HCT116 (cell line): ENCODE measurements around the gene KATNIP. TPM values are rescaled to one million over a fixed set of nuclear protein-coding genes. Genes with fewer than 3 reads are reported as not detected.

ENCODE experiments used
- ATAC-seq: fragments of 200-7000 bp; cut with Tn5 transposase; 2 replicates; pipeline ENCODE4 v1.9.1; 2020; ENCODE audit warnings: mild to moderate bottlenecking, moderate library complexity
- BruUV-seq: library from RNA; stranded (reverse); fragments of 400-500 nt; replicated peaks from 2 replicates; lab custom pipeline; 2021; lab: Mats Ljungman, UMichigan
- CTCF ChIA-PET: fragments of 300-600 bp; sonication (Branson Sonifier 250); formaldehyde crosslinking; loops from one replicate; lab custom pipeline; 2021; ENCODE audit warnings: antibody characterized with exemption; lab: Charles Lee
- POLR2A ChIA-PET: fragments of 300-600, 350-600 bp; sonication (Branson Sonifier 250); formaldehyde crosslinking; loops from one replicate; lab custom pipeline; 2021; ENCODE audit warnings: antibody characterized with exemption; lab: Charles Lee
- RAD21 ChIA-PET, 2 experiments: fragments of 300-600 bp; sonication (Branson Sonifier 250); formaldehyde crosslinking; loops; one replicate each; lab custom pipeline; 2023; ENCODE audit warnings: low total read pairs in 2 of 2; ENCODE audit not compliant: uncharacterized antibody in 2 of 2, unreplicated experiment in 2 of 2, low non-redundant PET in 1 of 2; lab: Charles Lee
- DNase-seq: peaks from one replicate; pipeline ENCODE4 v3.0.0-alpha.2; 2010; ENCODE audit warnings: low read depth, low spot score
- H2AFZ ChIP-seq: fragments of 200-600 bp; shearing (Covaris generic), sonication (generic); 2 replicates; pipeline ENCODE4 v1.6.1; 2017; ENCODE audit warnings: low read depth, mixed run types, mixed read lengths, antibody characterized with exemption, low read length; ENCODE audit not compliant: poor library complexity, severe bottlenecking
- H3K27ac ChIP-seq: 2 replicates; pipeline ENCODE4 v1.5.1; 2012; ENCODE audit warnings: low read depth, low read length
- H3K27me3 ChIP-seq: fragments of 200-600 bp; sonication (generic); 2 replicates; pipeline ENCODE4 v1.6.1; 2016; ENCODE audit warnings: mixed run types, low read length, mixed read lengths; ENCODE audit not compliant: insufficient read depth
- H3K36me3 ChIP-seq, 2 experiments: fragments of 200-500 bp in 1 of 2; fragments of 200-600 bp in 1 of 2; sonication (Bioruptor generic) in 1 of 2; sonication (generic) in 1 of 2; 2 replicates each; pipeline versions ENCODE4 v1.5.1 to v1.6.1; 2014 to 2016; ENCODE audit warnings: low read length in 2 of 2, inconsistent platforms in 1 of 2, mixed read lengths in 1 of 2, mixed run types in 1 of 2; ENCODE audit not compliant: insufficient read depth in 2 of 2, control insufficient read depth in 1 of 2
- H3K4me1 ChIP-seq, 2 experiments: fragments of 200-600 bp in 1 of 2; sonication (generic) in 1 of 2; 2 replicates each; pipeline versions ENCODE4 v1.5.1 to v1.6.1; 2012 to 2017; ENCODE audit warnings: low read length in 2 of 2, inconsistent platforms in 1 of 2, mild to moderate bottlenecking in 1 of 2, mixed read lengths in 1 of 2, mixed run types in 1 of 2, moderate library complexity in 1 of 2; ENCODE audit not compliant: insufficient read depth in 2 of 2, control insufficient read depth in 1 of 2
- H3K4me2 ChIP-seq: fragments of 200-600 bp; sonication (generic); 2 replicates; pipeline ENCODE4 v1.6.1; 2017; ENCODE audit warnings: mixed run types, low read length, mixed read lengths
- H3K4me3 ChIP-seq, 2 experiments: fragments of 200-600 bp in 1 of 2; sonication (generic) in 1 of 2; replicated peaks in 1 of 2; 2 replicates each; pipeline ENCODE4 v1.5.1; 2011 to 2016; ENCODE audit warnings: low read length in 2 of 2, control low read depth in 1 of 2, low read depth in 1 of 2, mild to moderate bottlenecking in 1 of 2, mixed read lengths in 1 of 2, mixed run types in 1 of 2
- H3K79me2 ChIP-seq: fragments of 200-600 bp; sonication (generic); 2 replicates; pipeline ENCODE4 v1.6.1; 2017; ENCODE audit warnings: mild to moderate bottlenecking, mixed run types, low read length, moderate library complexity, mixed read lengths; ENCODE audit not compliant: insufficient read depth
- H3K9ac ChIP-seq: fragments of 200-600 bp; sonication (generic); 2 replicates; pipeline ENCODE4 v1.6.1; 2016; ENCODE audit warnings: low read length, mixed read lengths
- H3K9me2 ChIP-seq: fragments of 200-600 bp; sonication (generic), shearing (Covaris generic); 2 replicates; pipeline ENCODE4 v1.6.1; 2017; ENCODE audit warnings: mixed run types, mild to moderate bottlenecking, moderate library complexity; ENCODE audit not compliant: insufficient read depth
- H3K9me3 ChIP-seq, 2 experiments: fragments of 200-500 bp in 1 of 2; fragments of 200-600 bp in 1 of 2; sonication (Bioruptor generic) in 1 of 2; sonication (generic) in 1 of 2; 2 replicates each; pipeline ENCODE4 v1.6.1; 2014 to 2017; ENCODE audit warnings: low read length in 2 of 2, mixed read lengths in 2 of 2, inconsistent platforms in 1 of 2, low read depth in 1 of 2, mild to moderate bottlenecking in 1 of 2, mixed run types in 1 of 2, moderate library complexity in 1 of 2; ENCODE audit not compliant: control insufficient read depth in 1 of 2, insufficient read depth in 1 of 2
- H4K20me1 ChIP-seq: fragments of 200-600 bp; sonication (generic), shearing (Covaris generic); 2 replicates; pipeline ENCODE4 v1.6.1; 2017; ENCODE audit warnings: mixed run types, mild to moderate bottlenecking, moderate library complexity; ENCODE audit not compliant: insufficient read depth
- ATF3 ChIP-seq: IDR thresholded peaks from 2 replicates; pipeline ENCODE4 v1.6.1; 2012
- EZH2phosphoT487 ChIP-seq: fragments of 200-600 bp; IDR thresholded peaks from 2 replicates; pipeline ENCODE4 v1.6.1; 2018; ENCODE audit warnings: antibody characterized with exemption, borderline replicate concordance
- JUND ChIP-seq: IDR thresholded peaks from 2 replicates; pipeline ENCODE4 v1.6.1; 2012
- MAX ChIP-seq: IDR thresholded peaks from 2 replicates; pipeline ENCODE4 v1.6.1; 2012
- RAD21 ChIP-seq: IDR thresholded peaks from 2 replicates; pipeline ENCODE4 v1.6.1; 2012; ENCODE audit warnings: low read depth, mild to moderate bottlenecking
- REST ChIP-seq: IDR thresholded peaks from 2 replicates; pipeline ENCODE4 v1.6.1; 2012; ENCODE audit warnings: low read depth
- SIN3A ChIP-seq: IDR thresholded peaks from 2 replicates; pipeline ENCODE4 v1.6.1; 2012; ENCODE audit warnings: low read depth
- SP1 ChIP-seq: IDR thresholded peaks from 2 replicates; pipeline ENCODE4 v1.6.1; 2012; ENCODE audit warnings: low read depth
- YY1 ChIP-seq: IDR thresholded peaks from 2 replicates; pipeline ENCODE4 v1.6.1; 2011; ENCODE audit warnings: low read length, low read depth, moderate library complexity, mild to moderate bottlenecking; ENCODE audit not compliant: insufficient replicate concordance; ENCODE audit errors: extremely low read depth
- ZBTB33 ChIP-seq: IDR thresholded peaks from 2 replicates; pipeline ENCODE4 v1.6.1; 2011; ENCODE audit warnings: mild to moderate bottlenecking, low read length, moderate library complexity; ENCODE audit not compliant: insufficient replicate concordance; ENCODE audit errors: extremely low read depth
- ZFX ChIP-seq: fragments of 450-650 bp; IDR thresholded peaks from 2 replicates; pipeline ENCODE4 v1.6.1; 2017
- intact Hi-C: fragments of 100-400 bp; cut with micrococcal nuclease; formaldehyde crosslinking; loops from 2 replicates; pipeline ENCODE4 v1.10.0; 2022
- total RNA-seq: library from RNA; stranded (reverse); gene quantifications from one replicate; pipeline ENCODE4 v1.2.1, GENCODE V29; 2021; ENCODE audit not compliant: unreplicated experiment

KATNIP gene
- total RNA-seq, 1 experiment from 2014 or later, result 23.8 TPM

GRCh38 chr16:27516365-27516764 lies 33.6 kb upstream of the KATNIP start:
- Histone ChIP-seq H3K4me1 (no peaks in the 10 kb centered on the region), H3K9me3 (no peaks in the 10 kb centered on the region), H3K36me3 (peaks cover 13 to 15% of the 10 kb centered on the region in 2 experiments)
- intact Hi-C loops, result loop anchor here (5.0 kb wide), 1 partner anchor 351 kb away; no protein-coding TSS in a partner anchor
- no peak for TF ChIP-seq EZH2phosphoT487
- TF ChIP-seq, all 23 proteins: peak for 0
- Histone ChIP-seq H3K79me2 (peaks cover 5% of the 10 kb centered on the region; the same call in 1 of the 2 replicates), H4K20me1 (no peaks in the 10 kb centered on the region), H3K9ac (no peak overlapping the region), H3K9me2 (no peaks in the 10 kb centered on the region), H3K27ac (no peak overlapping the region), H3K27me3 (no peaks in the 10 kb centered on the region), H3K4me3 (no peak overlapping the region), H2AFZ (no peak overlapping the region), H3K4me2 (no peak overlapping the region)
- RAD21 ChIA-PET, result no interaction called here
- POLR2A ChIA-PET, result no interaction called here
- ATAC-seq (0 out of 2 replicates have a peak, but pooled peaks have one; percentile 15), DNase-seq (no peak)
- no TSS peak for BruUV-seq
- CTCF ChIA-PET, result interaction anchor here (1.0 to 1.7 kb wide), 2 partner anchors 33 to 552 kb away, joined by 3 to 6 read pairs; partner anchors contain the start of genes GTF3C1 and KATNIP

GRCh38 chr16:27517664-27518063 lies 32.3 kb upstream of the KATNIP start:
- Histone ChIP-seq H3K4me3 (no peak overlapping the region), H3K79me2 (peaks cover 5% of the 10 kb centered on the region; the same call in 1 of the 2 replicates), H3K9ac (no peak overlapping the region), H3K9me2 (no peaks in the 10 kb centered on the region), H3K36me3 (peaks cover 8 to 17% of the 10 kb centered on the region in 2 experiments; a peak in 3 of 4 replicates), H3K9me3 (no peaks in the 10 kb centered on the region), H3K27me3 (no peaks in the 10 kb centered on the region), H4K20me1 (no peaks in the 10 kb centered on the region), H3K27ac (no peak overlapping the region), H2AFZ (no peak overlapping the region), H3K4me2 (no peak overlapping the region), H3K4me1 (no peaks in the 10 kb centered on the region)
- CTCF ChIA-PET, result no interaction called here
- DNase-seq (no peak), ATAC-seq (no peak)
- POLR2A ChIA-PET, result no interaction called here
- no TSS peak for BruUV-seq
- RAD21 ChIA-PET, result no interaction called here
- intact Hi-C loops, result loop anchor here (5.0 kb wide), 1 partner anchor 350 kb away; no protein-coding TSS in a partner anchor
- no peak for TF ChIP-seq JUND
- no peak for TF ChIP-seq ATF3
- TF ChIP-seq ZBTB33, result no peak
- no peak for TF ChIP-seq SP1
- no peak for TF ChIP-seq MAX
- TF ChIP-seq ZFX, result no peak
- TF ChIP-seq RAD21, result no peak
- TF ChIP-seq REST, result no peak
- no peak for TF ChIP-seq SIN3A
- no peak for TF ChIP-seq EZH2phosphoT487
- TF ChIP-seq YY1, result no peak
